ENCODE measurements around the gene RPSA. TPM values are rescaled to one million over a fixed set of nuclear protein-coding genes. Genes with fewer than 3 reads are reported as not detected.

The RPSA gene
- total RNA-seq (1,000 to 10,000 TPM in 1 of 2 donors, 100 to 1,000 TPM in 1; 738 to 1,176 TPM), polyA plus RNA-seq (ENCODE audit: insufficient read length in 6 of 6) (1,000 to 10,000 TPM; 1,677 to 1,954 (median 1,848) TPM)
- long read RNA-seq, donor 1, transcript RPSA-207 (5 exons, 1,227 nt) = minor isoform, 15 of 1,057 reads
- long read RNA-seq, donor 1, transcript RPSA-201 (7 exons, 1,171 nt) = major isoform, 694 of 1,057 reads
- long read RNA-seq, donor 1, transcript RPSA-205 (2 exons, 622 nt) = minor isoform, 7 of 1,057 reads
- long read RNA-seq, donor 1, transcript RPSA-206 (3 exons, 596 nt) = minor isoform, 21 of 1,057 reads
- long read RNA-seq, donor 1, partial matches to known transcripts = 160 of 1,057 reads
- long read RNA-seq, donor 1, other reads (novel, unspliced or antisense) = 156 of 1,057 reads
- long read RNA-seq, donor 2, transcript RPSA-207 (5 exons, 1,227 nt) = minor isoform, 8 of 1,121 reads
- long read RNA-seq, donor 2, transcript RPSA-201 (7 exons, 1,171 nt) = major isoform, 750 of 1,121 reads
- long read RNA-seq, donor 2, transcript RPSA-206 (3 exons, 596 nt) = minor isoform, 26 of 1,121 reads
- long read RNA-seq, donor 2, transcript RPSA-205 (2 exons, 622 nt) = minor isoform, 18 of 1,121 reads
- long read RNA-seq, donor 2, partial matches to known transcripts = 203 of 1,121 reads
- long read RNA-seq, donor 2, other reads (novel, unspliced or antisense) = 111 of 1,121 reads
- long read RNA-seq, donor 3, transcript RPSA-207 (5 exons, 1,227 nt) = minor isoform, 8 of 1,049 reads
- long read RNA-seq, donor 3, transcript RPSA-206 (3 exons, 596 nt) = minor isoform, 7 of 1,049 reads
- long read RNA-seq, donor 3, transcript RPSA-205 (2 exons, 622 nt) = minor isoform, 11 of 1,049 reads
- long read RNA-seq, donor 3, transcript RPSA-201 (7 exons, 1,171 nt) = major isoform, 794 of 1,049 reads
- long read RNA-seq, donor 3, partial matches to known transcripts = 116 of 1,049 reads
- long read RNA-seq, donor 3, other reads (novel, unspliced or antisense) = 104 of 1,049 reads
- long read RNA-seq, donor 4, transcript RPSA-207 (5 exons, 1,227 nt) = minor isoform, 33 of 1,672 reads
- long read RNA-seq, donor 4, transcript RPSA-201 (7 exons, 1,171 nt) = major isoform, 1,462 of 1,672 reads
- long read RNA-seq, donor 4, partial matches to known transcripts = 128 of 1,672 reads
- long read RNA-seq, donor 4, other reads (novel, unspliced or antisense) = 48 of 1,672 reads
- long read RNA-seq, donor 5, transcript RPSA-205 (2 exons, 622 nt) = minor isoform, 12 of 1,297 reads
- long read RNA-seq, donor 5, transcript RPSA-201 (7 exons, 1,171 nt) = major isoform, 1,000 of 1,297 reads
- long read RNA-seq, donor 5, transcript RPSA-206 (3 exons, 596 nt) = minor isoform, 13 of 1,297 reads
- long read RNA-seq, donor 5, transcript RPSA-207 (5 exons, 1,227 nt) = minor isoform, 5 of 1,297 reads
- long read RNA-seq, donor 5, partial matches to known transcripts = 149 of 1,297 reads
- long read RNA-seq, donor 5, other reads (novel, unspliced or antisense) = 113 of 1,297 reads
- long read RNA-seq, donor 6, transcript RPSA-201 (7 exons, 1,171 nt) = major isoform, 1,134 of 1,535 reads
- long read RNA-seq, donor 6, transcript RPSA-205 (2 exons, 622 nt) = minor isoform, 17 of 1,535 reads
- long read RNA-seq, donor 6, transcript RPSA-206 (3 exons, 596 nt) = minor isoform, 16 of 1,535 reads
- long read RNA-seq, donor 6, transcript RPSA-207 (5 exons, 1,227 nt) = minor isoform, 5 of 1,535 reads
- long read RNA-seq, donor 6, partial matches to known transcripts = 181 of 1,535 reads
- long read RNA-seq, donor 6, other reads (novel, unspliced or antisense) = 177 of 1,535 reads
- long read RNA-seq, donor 7, transcript RPSA-207 (5 exons, 1,227 nt) = minor isoform, 5 of 513 reads
- long read RNA-seq, donor 7, transcript RPSA-206 (3 exons, 596 nt) = minor isoform, 7 of 513 reads
- long read RNA-seq, donor 7, transcript RPSA-201 (7 exons, 1,171 nt) = major isoform, 392 of 513 reads
- long read RNA-seq, donor 7, transcript RPSA-205 (2 exons, 622 nt) = minor isoform, 11 of 513 reads
- long read RNA-seq, donor 7, partial matches to known transcripts = 67 of 513 reads
- long read RNA-seq, donor 7, other reads (novel, unspliced or antisense) = 27 of 513 reads
- long read RNA-seq, donor 8, transcript RPSA-209 (2 exons, 2,058 nt) = minor isoform, 5 of 420 reads
- long read RNA-seq, donor 8, transcript RPSA-207 (5 exons, 1,227 nt) = minor isoform, 5 of 420 reads
- long read RNA-seq, donor 8, transcript RPSA-205 (2 exons, 622 nt) = minor isoform, 6 of 420 reads
- long read RNA-seq, donor 8, transcript RPSA-201 (7 exons, 1,171 nt) = major isoform, 320 of 420 reads
- long read RNA-seq, donor 8, partial matches to known transcripts = 51 of 420 reads
- long read RNA-seq, donor 8, other reads (novel, unspliced or antisense) = 28 of 420 reads
- long read RNA-seq, donor 9, partial matches to known transcripts = 0 of 5 reads
- long read RNA-seq, donor 9, other reads (novel, unspliced or antisense) = 0 of 5 reads
- long read RNA-seq, donor 10, transcript RPSA-201 (7 exons, 1,171 nt) = major isoform, 2,035 of 2,154 reads
- long read RNA-seq, donor 10, transcript RPSA-207 (5 exons, 1,227 nt) = minor isoform, 5 of 2,154 reads
- long read RNA-seq, donor 10, partial matches to known transcripts = 42 of 2,154 reads
- long read RNA-seq, donor 10, other reads (novel, unspliced or antisense) = 70 of 2,154 reads
- long read RNA-seq, donor 11, transcript RPSA-201 (7 exons, 1,171 nt) = major isoform, 668 of 849 reads
- long read RNA-seq, donor 11, transcript RPSA-205 (2 exons, 622 nt) = minor isoform, 5 of 849 reads
- long read RNA-seq, donor 11, transcript RPSA-206 (3 exons, 596 nt) = minor isoform, 12 of 849 reads
- long read RNA-seq, donor 11, transcript RPSA-207 (5 exons, 1,227 nt) = minor isoform, 9 of 849 reads
- long read RNA-seq, donor 11, partial matches to known transcripts = 87 of 849 reads
- long read RNA-seq, donor 11, other reads (novel, unspliced or antisense) = 66 of 849 reads
- long read RNA-seq, donor 12, transcript RPSA-205 (2 exons, 622 nt) = minor isoform, 9 of 493 reads
- long read RNA-seq, donor 12, transcript RPSA-201 (7 exons, 1,171 nt) = major isoform, 355 of 493 reads
- long read RNA-seq, donor 12, transcript RPSA-209 (2 exons, 2,058 nt) = minor isoform, 5 of 493 reads
- long read RNA-seq, donor 12, partial matches to known transcripts = 65 of 493 reads
- long read RNA-seq, donor 12, other reads (novel, unspliced or antisense) = 52 of 493 reads

DNA sequence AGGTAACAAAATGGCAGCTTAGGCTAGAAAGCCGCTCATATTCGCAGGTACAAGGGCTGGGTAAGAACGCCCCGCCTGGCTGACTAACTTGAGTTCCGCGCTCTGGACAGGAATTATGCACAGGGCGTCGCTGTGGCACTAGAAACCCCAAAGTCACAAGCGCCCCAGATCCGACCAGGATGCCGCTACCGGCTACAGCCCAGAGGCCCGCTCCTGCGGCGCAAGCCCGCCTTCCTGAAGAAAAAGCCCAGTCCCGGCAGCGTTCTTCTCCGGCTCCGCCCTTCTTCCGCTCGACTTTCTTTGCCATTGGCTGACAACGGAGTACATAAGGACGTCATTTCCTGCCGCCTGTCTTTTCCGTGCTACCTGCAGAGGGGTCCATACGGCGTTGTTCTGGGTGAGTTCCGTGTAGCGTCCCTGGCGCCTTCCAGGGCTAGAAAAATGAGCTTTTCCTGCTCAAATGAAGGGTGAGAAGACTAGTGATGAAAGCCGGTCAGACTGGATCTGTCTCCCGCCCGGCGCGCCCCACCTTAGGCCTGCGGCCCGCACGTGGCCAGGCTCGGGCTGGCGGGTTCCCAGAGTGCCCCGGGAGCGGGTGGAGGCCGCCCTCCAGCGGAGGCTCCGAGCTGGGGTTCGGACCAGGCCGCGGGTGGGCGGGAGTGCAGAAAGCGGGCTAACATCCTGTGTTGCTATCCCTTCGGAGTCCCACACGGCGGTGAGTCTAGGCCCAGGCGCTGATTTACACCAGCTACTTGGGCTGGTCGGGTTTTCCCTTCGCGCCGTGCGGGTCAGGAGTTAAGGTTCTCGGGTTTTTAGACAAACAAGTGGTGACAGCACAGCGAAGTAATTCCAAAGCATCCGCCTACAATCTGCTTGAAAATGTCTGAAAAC is at the start of gene RPSA:
Gene RPSA, plus strand, starts transcription at position 353 of the 891 bp plus-strand sequence. CDS start 934 bp downstream, outside the sequence.
- no peaks in the 10 kb centered on the region for H3K27me3 ChIP-seq
- ATAC-seq (peak; percentile 96), DNase-seq (peak; percentile 95 to 97 (median 96))
- H3K4me1 ChIP-seq = peaks cover 9 to 44% of the 10 kb centered on the region in 2 donors
- intact Hi-C loops (cut with DNase I) = no loop called here
- H3K9me3 ChIP-seq = no peaks in the 10 kb centered on the region
- TF ChIP-seq, protein P1, sequence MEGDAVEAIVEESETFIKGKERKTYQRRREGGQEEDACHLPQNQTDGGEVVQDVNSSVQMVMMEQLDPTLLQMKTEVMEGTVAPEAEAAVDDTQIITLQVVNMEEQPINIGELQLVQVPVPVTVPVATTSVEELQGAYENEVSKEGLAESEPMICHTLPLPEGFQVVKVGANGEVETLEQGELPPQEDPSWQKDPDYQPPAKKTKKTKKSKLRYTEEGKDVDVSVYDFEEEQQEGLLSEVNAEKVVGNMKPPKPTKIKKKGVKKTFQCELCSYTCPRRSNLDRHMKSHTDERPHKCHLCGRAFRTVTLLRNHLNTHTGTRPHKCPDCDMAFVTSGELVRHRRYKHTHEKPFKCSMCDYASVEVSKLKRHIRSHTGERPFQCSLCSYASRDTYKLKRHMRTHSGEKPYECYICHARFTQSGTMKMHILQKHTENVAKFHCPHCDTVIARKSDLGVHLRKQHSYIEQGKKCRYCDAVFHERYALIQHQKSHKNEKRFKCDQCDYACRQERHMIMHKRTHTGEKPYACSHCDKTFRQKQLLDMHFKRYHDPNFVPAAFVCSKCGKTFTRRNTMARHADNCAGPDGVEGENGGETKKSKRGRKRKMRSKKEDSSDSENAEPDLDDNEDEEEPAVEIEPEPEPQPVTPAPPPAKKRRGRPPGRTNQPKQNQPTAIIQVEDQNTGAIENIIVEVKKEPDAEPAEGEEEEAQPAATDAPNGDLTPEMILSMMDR (IDR thresholded peaks at IDR 0.05) = peak in 1 of 2 donors; percentile 4
- peak within 1 kb of the TSS; percentile 61 to 84 for H3K4me3 ChIP-seq
- H3K36me3 ChIP-seq = peaks cover 0 to 40% of the 10 kb centered on the region in 2 donors
- H3K27ac ChIP-seq = peak within 1 kb of the TSS; percentile 81 to 83

- H3K4me1 ChIP-seq = no peaks in the 10 kb centered on the region
Observed at GRCh38 chr3:39358333-39358732, 48.2 kb upstream of the RPSA start.

More at GRCh38 chr3:39358333-39358732, 48.2 kb upstream of the RPSA start:
- ATAC-seq = no peak
- Histone ChIP-seq H3K27ac (no peak overlapping the region), H3K4me3 (no peak overlapping the region), H3K36me3 (no peaks in the 10 kb centered on the region), H3K27me3 (no peaks in the 10 kb centered on the region), H3K9me3 (no peaks in the 10 kb centered on the region)
- no peak for DNase-seq
- intact Hi-C loops (cut with DNase I) = no loop called here
- TF ChIP-seq, protein P1 (IDR thresholded peaks at IDR 0.05) = no peak

Measured in left lung (tissue), 14 donors.